GM23248 (cell line): Measurements from ENCODE around the gene UST. TPM values are rescaled to one million over a fixed set of nuclear protein-coding genes. Genes with fewer than 3 reads are reported as not detected.
A peak's percentile ranks its signal among the peaks of the same experiment; 100 is the strongest.

Experiments
- DNase-seq: peaks from one replicate; pipeline ENCODE4 v3.0.0-alpha.2; 2015
- H2AFZ ChIP-seq: fragments of 200-600 bp; sonication (generic); 2 replicates; pipeline ENCODE4 v1.6.1; 2016; ENCODE audit warnings: antibody characterized with exemption
- H3F3A ChIP-seq: fragments of 200-600 bp; sonication (generic); 2 replicates; pipeline ENCODE4 v1.6.1; 2016; ENCODE audit warnings: mild to moderate bottlenecking, antibody characterized with exemption, mixed run types; ENCODE audit not compliant: insufficient read depth
- H3K27ac ChIP-seq: fragments of 200-600 bp; sonication (generic); 2 replicates; pipeline ENCODE4 v1.5.1; 2016; ENCODE audit warnings: mild to moderate bottlenecking
- H3K27me3 ChIP-seq: fragments of 200-600 bp; sonication (generic); replicated peaks from 2 replicates; pipeline ENCODE4 v1.6.1; 2016; ENCODE audit warnings: mild to moderate bottlenecking; ENCODE audit not compliant: insufficient read depth
- H3K36me3 ChIP-seq: fragments of 200-600 bp; sonication (generic); 2 replicates; pipeline ENCODE4 v1.6.1; 2016; ENCODE audit warnings: low read depth, mild to moderate bottlenecking
- H3K4me1 ChIP-seq: fragments of 200-600 bp; sonication (generic); 2 replicates; pipeline ENCODE4 v1.6.1; 2016; ENCODE audit warnings: mild to moderate bottlenecking; ENCODE audit not compliant: insufficient read depth
- H3K4me2 ChIP-seq: fragments of 200-600 bp; sonication (generic); one replicate; pipeline ENCODE4 v1.6.1; 2016; ENCODE audit warnings: mild to moderate bottlenecking; ENCODE audit not compliant: unreplicated experiment
- H3K4me3 ChIP-seq: fragments of 200-600 bp; sonication (generic); 2 replicates; pipeline ENCODE4 v1.5.1; 2016; ENCODE audit warnings: mild to moderate bottlenecking
- H3K79me2 ChIP-seq: fragments of 200-600 bp; sonication (generic); 2 replicates; pipeline ENCODE4 v1.6.1; 2016; ENCODE audit warnings: mild to moderate bottlenecking; ENCODE audit not compliant: insufficient read depth
- H3K9ac ChIP-seq: fragments of 200-600 bp; sonication (generic); 2 replicates; pipeline ENCODE4 v1.6.1; 2016; ENCODE audit warnings: mild to moderate bottlenecking
- H3K9me2 ChIP-seq: fragments of 200-600 bp; sonication (generic); 2 replicates; pipeline ENCODE4 v1.6.1; 2016; ENCODE audit warnings: mixed run types, mild to moderate bottlenecking, moderate library complexity; ENCODE audit not compliant: insufficient read depth
- H3K9me3 ChIP-seq: fragments of 200-600 bp; sonication (generic); one replicate; pipeline ENCODE4 v1.6.1; 2017; ENCODE audit warnings: low read depth
- H4K20me1 ChIP-seq: fragments of 200-600 bp; sonication (generic); 2 replicates; pipeline ENCODE4 v1.6.0; 2016; ENCODE audit not compliant: insufficient read depth
- EZH2 ChIP-seq: fragments of 200-600 bp; sonication (generic); IDR thresholded peaks from 2 replicates; pipeline ENCODE4 v1.6.1; 2018; ENCODE audit warnings: antibody characterized with exemption, mild to moderate bottlenecking; ENCODE audit not compliant: insufficient read depth, poor library complexity, severe bottlenecking
- EZH2phosphoT487 ChIP-seq: fragments of 200-600 bp; sonication (generic); IDR thresholded peaks from 2 replicates; pipeline ENCODE4 v1.6.1; 2018; ENCODE audit warnings: antibody characterized with exemption, moderate library complexity, mild to moderate bottlenecking, low read depth; ENCODE audit not compliant: insufficient read depth
- WGBS, 2 experiments: methylation state at CpG; one replicate each; pipeline ENCODE4 v1.1.6; 2015 to 2017; ENCODE audit warnings: low lambda C conversion rate in 2 of 2, low coverage in 1 of 2; ENCODE audit errors: missing lambda C conversion rate in 2 of 2; 5-methylcytosine and 5-hydroxymethylcytosine counted together
- in situ Hi-C: fragments of 300-500 bp; cut with MboI; formaldehyde crosslinking; loops from 2 replicates; pipeline ENCODE4 v1.15.0; 2020
- polyA plus RNA-seq: library from polyadenylated mRNA; unstranded; fragments of >200 nt; fragmentation: Nextera tagmentation; extraction: Ambion mirVana; gene quantifications from 2 replicates; pipeline ENCODE4 v1.2.1, GENCODE V29; 2016
- total RNA-seq: library from RNA; depleted of rRNA; stranded (reverse); fragments of >200 nt; shearing (Covaris generic); gene quantifications from 2 replicates; pipeline ENCODE4 v1.2.3, GENCODE V29; 2014

UST gene
- total and polyA plus RNA-seq, 2 experiments from 2014 or later: 10.1 to 23.3 TPM

DNA sequence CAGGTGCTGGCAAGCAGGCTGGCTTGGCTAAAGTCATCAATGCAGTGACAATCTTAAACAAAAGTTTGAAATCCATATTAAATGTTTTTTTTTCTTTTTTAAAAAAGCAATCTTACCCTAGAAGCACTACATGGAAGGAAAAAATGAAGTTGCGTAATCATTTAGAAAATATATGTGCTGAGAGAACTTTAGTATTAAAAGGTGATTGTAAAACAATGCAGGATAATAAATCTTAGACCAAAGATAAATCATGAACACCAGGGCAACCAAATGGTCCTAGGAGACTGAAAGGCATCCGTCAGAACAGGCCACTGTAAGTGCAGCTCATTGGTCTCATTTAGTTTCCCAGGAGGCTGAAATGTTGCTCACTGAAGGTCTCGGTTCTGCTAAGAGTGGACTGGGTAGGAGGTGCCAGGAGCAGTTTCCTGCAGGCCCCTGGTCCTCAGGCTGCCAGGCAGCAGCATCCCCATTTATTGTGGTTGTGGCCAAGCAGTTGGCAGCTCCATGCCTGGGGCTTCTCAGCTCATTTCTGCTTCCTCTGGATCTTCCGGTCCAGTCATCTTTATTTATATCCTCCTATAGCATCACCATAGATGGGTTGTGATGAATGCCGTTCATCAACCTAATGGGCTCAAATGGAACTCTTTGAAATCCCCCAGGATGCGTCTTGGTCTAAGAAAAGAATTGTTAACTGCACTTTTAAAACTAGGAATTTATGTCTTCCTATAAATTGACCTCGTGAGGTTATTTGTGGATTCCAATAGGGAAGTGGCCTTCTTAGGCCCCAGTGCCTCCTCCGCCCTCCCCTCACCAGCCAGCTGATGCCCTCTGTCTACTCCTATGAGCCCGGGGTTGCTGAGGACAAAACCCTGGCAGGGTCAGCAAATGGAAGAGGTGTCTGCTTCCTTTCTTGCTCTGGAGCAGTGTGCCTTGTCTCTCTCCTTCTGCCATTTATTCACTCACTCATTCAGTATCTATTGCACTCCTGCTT, 269.0 kb downstream of the UST start:
- no peaks in the 10 kb centered on the region for H3K27me3 ChIP-seq
- peak overlapping the region; percentile 85 for H3K27ac ChIP-seq
- H3K9me2 ChIP-seq: no peaks in the 10 kb centered on the region
- peak overlapping the region; percentile 34; the same call in 1 of the 2 replicates for H3K4me3 ChIP-seq
- no peaks in the 10 kb centered on the region for H4K20me1 ChIP-seq
- DNase-seq: peak; percentile 46
- peaks cover 45% of the 10 kb centered on the region for H3F3A ChIP-seq
- H3K9ac ChIP-seq: peak overlapping the region; percentile 59
- H3K4me2 ChIP-seq: peak overlapping the region; percentile 70
- in situ Hi-C loops: no loop called here
- no peaks in the 10 kb centered on the region for H3K36me3 ChIP-seq
- WGBS, 2 experiments: 92% methylated on average over 9 of the region's 9 CpGs
- H2AFZ ChIP-seq: no peak overlapping the region
- TF ChIP-seq EZH2phosphoT487 (no peak), EZH2 (no peak)
- H3K79me2 ChIP-seq: no peaks in the 10 kb centered on the region
- peaks cover 35% of the 10 kb centered on the region for H3K4me1 ChIP-seq
- H3K9me3 ChIP-seq: no peaks in the 10 kb centered on the region

DNA sequence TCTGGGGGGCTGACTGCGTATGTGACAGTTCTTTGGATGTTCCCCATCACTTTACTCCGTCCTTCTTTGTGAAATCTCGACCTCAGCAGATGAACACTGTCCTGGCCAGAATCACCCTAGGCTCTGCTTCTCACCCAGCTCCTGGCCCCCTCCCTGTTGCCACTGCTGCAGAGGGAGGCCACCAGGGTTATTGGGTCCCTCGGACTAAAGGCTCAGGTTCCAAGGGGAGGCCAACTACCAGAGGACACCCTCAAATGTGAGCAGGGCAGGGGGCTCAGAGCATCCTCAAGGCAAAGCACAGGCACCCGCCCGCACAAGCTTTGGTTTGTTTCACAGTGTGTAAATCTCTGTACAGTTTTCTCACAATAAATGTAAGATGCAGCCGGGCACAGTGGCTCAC, 269.9 kb downstream of the UST start:
- DNase-seq: no peak
- in situ Hi-C loops: no loop called here

DNA sequence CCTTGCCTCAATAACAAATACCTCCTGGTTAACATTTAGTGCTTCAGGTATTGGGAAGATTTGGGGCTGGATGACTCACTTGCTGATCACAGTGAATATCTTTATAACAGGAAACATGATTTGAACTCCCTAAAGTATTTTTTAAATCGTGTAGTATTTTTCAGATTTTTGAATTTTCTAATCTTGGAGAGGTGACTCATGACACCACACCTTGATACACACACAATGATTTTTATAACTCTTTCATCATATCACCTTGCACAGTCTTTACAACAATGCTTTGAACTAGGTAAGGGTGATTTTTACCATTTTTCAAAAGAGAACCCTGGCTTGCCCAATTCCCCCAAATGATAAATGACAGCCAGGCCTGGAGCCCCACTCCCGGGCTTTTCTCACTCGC, 273.5 kb downstream of the UST start:
- Histone ChIP-seq H3K36me3 (no peaks in the 10 kb centered on the region; the same call in 1 of the 2 replicates), H4K20me1 (no peaks in the 10 kb centered on the region), H3K9me3 (no peaks in the 10 kb centered on the region), H3F3A (peaks cover 9% of the 10 kb centered on the region), H3K9ac (no peak overlapping the region), H3K79me2 (no peaks in the 10 kb centered on the region), H3K27ac (no peak overlapping the region), H3K27me3 (no peaks in the 10 kb centered on the region), H3K4me1 (peaks cover 6% of the 10 kb centered on the region), H3K4me3 (no peak overlapping the region), H3K4me2 (no peak overlapping the region), H2AFZ (no peak overlapping the region), H3K9me2 (no peaks in the 10 kb centered on the region)
- no peak for DNase-seq
- in situ Hi-C loops: no loop called here
- WGBS, 2 experiments: 83% methylated on average over 3 of the region's 3 CpGs
- TF ChIP-seq EZH2 (no peak), EZH2phosphoT487 (no peak)

More for the DNA sequence above, 269.9 kb downstream of the UST start:
- no peak overlapping the region for H3K4me2 ChIP-seq
- peaks cover 42% of the 10 kb centered on the region for H3F3A ChIP-seq
- H3K9me3 ChIP-seq: no peaks in the 10 kb centered on the region
- no peaks in the 10 kb centered on the region for H3K79me2 ChIP-seq
- no peak overlapping the region for H3K27ac ChIP-seq
- no peak overlapping the region for H3K4me3 ChIP-seq
- H4K20me1 ChIP-seq: no peaks in the 10 kb centered on the region
- WGBS, 2 experiments: 89 to 91% methylated on average over 7 of the region's 7 CpGs
- no peak for TF ChIP-seq EZH2phosphoT487
- TF ChIP-seq EZH2: no peak
- H3K4me1 ChIP-seq: peaks cover 31% of the 10 kb centered on the region
- no peaks in the 10 kb centered on the region for H3K9me2 ChIP-seq
- no peak overlapping the region for H2AFZ ChIP-seq
- H3K9ac ChIP-seq: no peak overlapping the region
- no peaks in the 10 kb centered on the region; the same call in 1 of the 2 replicates for H3K36me3 ChIP-seq
- no peaks in the 10 kb centered on the region for H3K27me3 ChIP-seq

DNA sequence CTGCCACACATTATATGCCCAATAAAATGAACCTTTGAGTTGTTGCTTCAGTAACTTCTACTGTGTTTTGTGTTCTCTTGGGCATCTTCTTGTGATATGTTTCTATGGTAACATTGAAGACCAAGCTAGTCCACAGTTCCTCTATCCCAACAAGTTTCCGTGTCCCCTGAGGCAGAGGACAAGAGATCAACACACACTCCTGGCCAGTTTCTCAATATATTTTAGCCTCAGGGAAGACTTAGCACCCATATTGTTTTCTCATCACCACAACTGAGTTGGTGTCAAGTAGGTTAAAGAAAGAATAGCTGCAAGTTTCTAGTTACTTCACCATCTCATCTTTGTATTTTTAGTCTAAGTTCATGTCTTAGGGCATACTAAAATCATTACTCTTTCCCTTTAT, 277.5 kb downstream of the UST start:
- no peaks in the 10 kb centered on the region for H4K20me1 ChIP-seq
- H3K4me2 ChIP-seq: no peak overlapping the region
- no peaks in the 10 kb centered on the region for H3K9me3 ChIP-seq
- WGBS, 2 experiments: 94 to 100% methylated on average over 1 of the region's 1 CpG
- H3F3A ChIP-seq: peaks cover 25% of the 10 kb centered on the region
- H3K9me2 ChIP-seq: no peaks in the 10 kb centered on the region
- no peak overlapping the region for H3K9ac ChIP-seq
- no peak overlapping the region for H3K4me3 ChIP-seq
- H3K79me2 ChIP-seq: no peaks in the 10 kb centered on the region
- no peak overlapping the region for H3K27ac ChIP-seq
- H3K27me3 ChIP-seq: no peaks in the 10 kb centered on the region
- peaks cover 14% of the 10 kb centered on the region for H3K4me1 ChIP-seq
- TF ChIP-seq EZH2phosphoT487 (no peak), EZH2 (no peak)
- in situ Hi-C loops: no loop called here
- no peak for DNase-seq
- H3K36me3 ChIP-seq: no peaks in the 10 kb centered on the region; the same call in 1 of the 2 replicates
- H2AFZ ChIP-seq: no peak overlapping the region
